WERI-Rb-1 (cell line): ENCODE measurements around the gene OR13A1.
"Not testable (repeated sequence)": the region's sequence is repeated elsewhere in the genome, so short reads cannot be mapped to it uniquely, and the experiment has no call there.

Source experiments
- DNase-seq: peaks from one replicate; pipeline ENCODE4 v3.0.0-alpha.2; 2020
- H3K27ac ChIP-seq: fragments of 250-450 bp; sonication (Bioruptor Pico); 2 replicates; pipeline ENCODE4 v1.5.1; 2020; ENCODE audit warnings: mild to moderate bottlenecking, moderate library complexity
- H3K27me3 ChIP-seq: fragments of 250-450 bp; sonication (Bioruptor Pico); 2 replicates; pipeline ENCODE4 v1.5.1; 2021; ENCODE audit warnings: mild to moderate bottlenecking, low read depth, moderate library complexity; ENCODE audit not compliant: insufficient read depth, severe bottlenecking
- H3K36me3 ChIP-seq: fragments of 250-450 bp; sonication (Bioruptor Pico); 2 replicates; pipeline ENCODE4 v1.5.1; 2020; ENCODE audit warnings: mild to moderate bottlenecking, moderate library complexity
- H3K4me3 ChIP-seq: 2 replicates; pipeline ENCODE4 v1.5.1; 2011; ENCODE audit warnings: low read depth, mild to moderate bottlenecking, control low read depth, low read length
- H3K9me3 ChIP-seq: fragments of 250-450 bp; sonication (Bioruptor Pico); 2 replicates; pipeline ENCODE4 v1.5.1; 2021; ENCODE audit warnings: mild to moderate bottlenecking, moderate library complexity; ENCODE audit not compliant: severe bottlenecking
- CTCF ChIP-seq: IDR thresholded peaks from 2 replicates; pipeline ENCODE4 v1.5.1; 2011; ENCODE audit warnings: low read depth, mild to moderate bottlenecking, control low read depth, inconsistent platforms, low read length

Gene OR13A1

GRCh38 chr10:45315508-45315907 lies at the start of gene OR13A1:
OR13A1 (minus strand) TSS chr10:45315608; CDS start chr10:45304422, 11,186 bp downstream.
- TF ChIP-seq CTCF = no peak
- Histone ChIP-seq H3K27me3 (no peaks in the 10 kb centered on the region), H3K9me3 (no peaks in the 10 kb centered on the region), H3K36me3 (no peaks in the 10 kb centered on the region), H3K4me3 (no peak within 1 kb of the TSS), H3K27ac (no peak within 1 kb of the TSS)
- DNase-seq = no peak

- DNase-seq, H3K9me3 ChIP-seq, H3K4me3 ChIP-seq, H3K36me3 ChIP-seq, H3K27me3 ChIP-seq, H3K27ac ChIP-seq: not testable (repeated sequence)
Measured at GRCh38 chr10:45361983-45362799, 46.8 kb upstream of the OR13A1 start.

GRCh38 chr10:45358961-45359360 lies 43.6 kb upstream of the OR13A1 start:
- not testable (repeated sequence) for H3K4me3 ChIP-seq, H3K27me3 ChIP-seq, H3K27ac ChIP-seq, H3K36me3 ChIP-seq, DNase-seq, H3K9me3 ChIP-seq

DNA sequence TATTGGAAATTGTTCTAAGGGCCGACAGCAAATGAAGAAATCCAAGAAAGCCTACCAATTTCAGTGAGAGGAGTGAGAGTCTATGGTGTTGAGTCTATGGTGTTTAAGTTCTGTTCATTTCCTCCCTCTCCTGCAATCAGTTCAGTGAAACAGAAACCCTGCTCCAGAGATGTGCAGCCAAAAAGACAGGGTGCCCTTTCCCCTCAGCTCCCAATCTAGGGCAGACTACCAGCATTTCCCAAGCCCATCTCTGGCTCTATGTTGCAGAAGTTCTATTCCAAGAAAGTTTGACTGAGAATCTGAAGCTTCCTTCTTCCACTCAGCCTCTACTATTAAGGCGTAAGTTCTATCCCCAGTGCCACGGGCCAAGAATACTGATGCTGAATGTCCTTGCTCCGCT lies 40.1 kb upstream of the OR13A1 start:
- TF ChIP-seq CTCF = no peak
- H3K27ac ChIP-seq = no peak overlapping the region
- H3K9me3 ChIP-seq = no peaks in the 10 kb centered on the region
- H3K27me3 ChIP-seq = no peaks in the 10 kb centered on the region
- no peak overlapping the region for H3K4me3 ChIP-seq
- DNase-seq = no peak
- H3K36me3 ChIP-seq = no peaks in the 10 kb centered on the region

DNA sequence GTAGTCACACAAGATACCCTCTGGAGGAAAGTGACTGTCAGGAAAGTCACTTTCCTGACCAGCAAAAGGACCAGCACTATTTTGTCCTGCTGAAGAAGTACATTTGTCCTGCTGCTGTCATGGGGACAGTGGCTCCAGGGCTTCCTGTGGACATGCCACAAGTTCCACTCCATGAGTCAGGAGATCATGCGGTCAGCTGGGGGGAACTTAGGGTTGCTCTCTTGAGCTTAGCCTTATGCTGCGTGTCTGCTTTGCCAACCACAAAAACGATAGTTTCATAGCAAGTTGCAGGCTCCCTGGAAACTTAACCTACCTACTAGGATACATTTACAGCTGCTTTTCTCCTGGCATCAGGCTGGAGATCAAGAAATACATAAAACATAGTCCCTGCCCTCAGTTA lies 38.9 kb upstream of the OR13A1 start:
- no peaks in the 10 kb centered on the region for H3K36me3 ChIP-seq
- DNase-seq = no peak
- no peaks in the 10 kb centered on the region for H3K9me3 ChIP-seq
- H3K27me3 ChIP-seq = no peaks in the 10 kb centered on the region
- H3K27ac ChIP-seq = no peak overlapping the region
- no peak overlapping the region for H3K4me3 ChIP-seq
- no peak for TF ChIP-seq CTCF

GRCh38 chr10:45353186-45353585 lies 37.8 kb upstream of the OR13A1 start:
- H3K4me3 ChIP-seq = no peak overlapping the region
- no peaks in the 10 kb centered on the region for H3K36me3 ChIP-seq
- TF ChIP-seq CTCF = no peak
- H3K9me3 ChIP-seq = peaks cover 9% of the 10 kb centered on the region
- H3K27me3 ChIP-seq = no peaks in the 10 kb centered on the region
- H3K27ac ChIP-seq = no peak overlapping the region
- no peak for DNase-seq

DNA sequence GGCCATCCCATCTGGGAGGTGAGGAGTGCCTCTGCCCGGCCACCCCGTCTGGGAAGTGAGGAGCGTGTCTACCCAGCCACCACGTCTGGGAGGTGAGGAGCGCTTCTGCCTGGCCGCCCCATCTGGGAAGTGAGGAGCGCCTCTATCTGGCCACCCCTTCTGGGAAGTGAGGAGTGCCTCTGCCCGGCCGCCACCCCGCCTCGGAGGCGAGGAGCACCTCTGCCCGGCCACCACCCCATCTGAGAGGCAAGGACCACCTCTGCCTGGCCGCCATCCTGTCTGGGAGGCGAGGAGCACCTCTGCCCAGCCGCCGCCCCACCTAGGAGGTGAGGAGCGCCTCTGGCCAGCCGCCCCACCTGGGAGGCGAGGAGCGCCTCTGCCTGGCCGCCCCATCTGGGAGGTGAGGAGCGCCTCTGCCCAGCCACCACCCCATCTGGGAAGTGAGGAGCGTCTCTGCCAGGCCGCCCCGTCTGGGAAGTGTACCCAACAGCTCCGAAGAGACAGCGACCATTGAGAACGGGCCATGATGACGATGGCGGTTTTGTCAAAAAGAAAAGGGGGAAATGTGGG lies 32.9 kb upstream of the OR13A1 start:
- H3K9me3 ChIP-seq = peaks cover 16% of the 10 kb centered on the region
- not testable (repeated sequence) for H3K27ac ChIP-seq, DNase-seq, H3K4me3 ChIP-seq, H3K36me3 ChIP-seq, H3K27me3 ChIP-seq

- not testable (repeated sequence) for H3K36me3 ChIP-seq, H3K27ac ChIP-seq
Measured at GRCh38 chr10:45347464-45347863, 32.1 kb upstream of the OR13A1 start.

DNA sequence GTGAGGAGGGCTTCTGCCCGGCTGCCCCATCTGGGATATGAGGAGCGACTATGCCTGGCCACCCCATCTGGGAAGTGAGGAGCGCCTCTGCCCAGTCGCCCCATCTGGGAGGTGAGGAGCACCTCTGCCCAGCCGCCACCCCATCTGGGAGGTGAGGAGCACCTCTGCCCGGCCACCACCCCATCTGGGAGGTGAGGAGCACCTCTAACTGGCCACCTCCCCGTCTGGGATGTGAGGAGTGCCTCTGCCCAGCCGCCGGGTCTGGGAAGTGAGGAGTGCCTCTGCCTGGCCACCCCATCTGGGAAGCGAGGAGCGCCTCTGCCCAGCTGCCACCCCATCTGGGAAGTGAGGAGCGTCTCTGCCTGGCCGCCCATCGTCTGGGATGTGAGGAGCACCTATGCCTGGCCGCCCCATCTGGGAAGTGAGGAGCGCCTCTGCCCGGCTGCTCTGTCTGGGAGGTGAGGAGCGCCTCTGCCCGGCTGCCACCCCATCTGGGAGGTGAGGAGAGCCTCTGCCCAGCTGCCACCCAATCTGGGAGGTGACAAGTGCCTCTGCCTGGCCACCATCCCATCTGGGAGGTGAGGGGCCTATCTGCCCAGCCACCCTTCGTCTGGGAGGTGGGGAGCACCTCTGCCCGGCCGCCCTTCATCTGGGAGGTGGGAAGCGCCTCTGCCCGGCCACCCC lies 31.4 kb upstream of the OR13A1 start:
- not testable (repeated sequence) for H3K4me3 ChIP-seq, H3K36me3 ChIP-seq, DNase-seq, H3K27me3 ChIP-seq, H3K27ac ChIP-seq
- H3K9me3 ChIP-seq = peaks cover 21% of the 10 kb centered on the region

More at GRCh38 chr10:45347464-45347863, 32.1 kb upstream of the OR13A1 start:
- not testable (repeated sequence) for H3K4me3 ChIP-seq, H3K27me3 ChIP-seq, DNase-seq
- peaks cover 16% of the 10 kb centered on the region for H3K9me3 ChIP-seq

DNA sequence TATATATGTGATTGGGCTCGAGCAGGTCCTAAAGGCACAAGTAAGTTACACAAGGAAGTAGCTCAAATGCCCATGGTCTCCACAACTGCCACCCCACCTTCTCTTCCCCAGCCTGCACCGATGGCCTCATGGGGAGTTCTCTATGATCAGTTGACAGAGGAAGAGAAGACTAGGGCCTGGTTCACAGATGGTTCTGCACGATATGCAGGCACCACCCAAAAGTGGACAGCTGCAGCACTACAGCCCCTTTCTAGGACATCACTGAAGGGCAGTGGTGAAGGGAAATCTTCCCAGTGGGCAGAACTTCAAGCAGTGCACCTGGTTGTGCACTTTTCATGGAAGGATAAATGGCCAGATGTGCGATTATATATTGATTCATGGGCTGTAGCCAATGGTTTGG lies 25.0 kb upstream of the OR13A1 start:
- peaks cover 21% of the 10 kb centered on the region for H3K9me3 ChIP-seq
- not testable (repeated sequence) for H3K27ac ChIP-seq, DNase-seq, H3K36me3 ChIP-seq, H3K27me3 ChIP-seq, H3K4me3 ChIP-seq
